ENCODE measurements around the gene SLC2A4.
"Not testable (repeated sequence)": the region's sequence is repeated elsewhere in the genome, so short reads cannot be mapped to it uniquely, and the experiment has no call there.

DNA sequence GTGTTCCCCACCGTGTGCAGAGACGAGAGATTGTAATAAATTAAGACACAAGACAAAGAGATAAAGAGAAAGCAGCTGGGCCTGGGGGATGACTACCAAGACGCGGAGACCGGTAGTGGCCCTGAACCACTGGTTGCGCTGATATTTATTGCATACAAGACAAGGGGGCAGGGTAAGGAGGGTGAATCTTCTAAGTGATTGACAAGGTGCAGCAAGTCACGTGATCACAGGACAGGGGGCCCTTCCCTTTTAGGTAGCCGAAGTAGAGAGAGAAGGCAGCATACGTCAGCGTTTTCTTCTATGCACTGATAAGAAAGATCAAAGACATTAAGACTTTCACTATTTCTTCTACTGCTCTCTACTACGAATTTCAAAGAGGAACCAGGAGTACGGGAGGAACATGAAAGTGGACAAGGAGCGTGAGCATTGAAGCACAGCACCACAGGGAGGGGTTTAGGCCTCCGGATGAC is 51.1 kb downstream of the SLC2A4 start:
- TF ChIP-seq CEBPB (IDR thresholded peaks at IDR 0.05); CTCF (IDR thresholded peaks at IDR 0.05); SMC3 (IDR thresholded peaks at IDR 0.05); MAFK (IDR thresholded peaks at IDR 0.05; ENCODE audit: partially characterized antibody); EP300 (IDR thresholded peaks at IDR 0.05); RAD21 (conservative IDR thresholded peaks at IDR 0.05 in 1 of 2, IDR thresholded peaks at IDR 0.05 in 1 of 2); EHF (CRISPR knock-in tag; IDR thresholded peaks at IDR 0.05); JUN (IDR thresholded peaks at IDR 0.05); POLR2A (IDR thresholded peaks at IDR 0.05; ENCODE audit: low read length); USF2 (IDR thresholded peaks at IDR 0.05); RCOR1 (IDR thresholded peaks at IDR 0.05; ENCODE audit: low read depth, low read length); REST (IDR thresholded peaks at IDR 0.05): not testable (repeated sequence)
